Adipocyte (in vitro differentiated cells): ENCODE measurements around the gene FAM174A.
"Not testable (repeated sequence)": the region's sequence is repeated elsewhere in the genome, so short reads cannot be mapped to it uniquely, and the experiment has no call there.

ENCODE experiments used
- DNase-seq: peaks from one replicate; pipeline ENCODE4 v3.0.0-alpha.2; 2015; ENCODE audit warnings: low read depth
- H3K27me3 ChIP-seq: replicated peaks from 2 replicates; pipeline ENCODE4 v1.7.0; 2013; ENCODE audit warnings: mild to moderate bottlenecking, low read length, moderate library complexity; ENCODE audit not compliant: control insufficient read depth, insufficient read depth
- H3K36me3 ChIP-seq: 2 replicates; pipeline ENCODE4 v1.7.0; 2013; ENCODE audit warnings: low read length, mild to moderate bottlenecking, moderate library complexity; ENCODE audit not compliant: control insufficient read depth, insufficient read depth, severe bottlenecking
- H3K4me1 ChIP-seq: 2 replicates; pipeline ENCODE4 v1.7.0; 2013; ENCODE audit warnings: mild to moderate bottlenecking, low read length, moderate library complexity; ENCODE audit not compliant: control insufficient read depth, insufficient read depth
- H3K4me3 ChIP-seq: 2 replicates; pipeline ENCODE4 v1.7.0; 2013; ENCODE audit warnings: mild to moderate bottlenecking, low read length, moderate library complexity
- H3K9ac ChIP-seq: 2 replicates; pipeline ENCODE4 v1.7.0; 2013; ENCODE audit warnings: mild to moderate bottlenecking, low read length, moderate library complexity
- H3K9me3 ChIP-seq: 2 replicates; pipeline ENCODE4 v1.7.0; 2013; ENCODE audit warnings: mild to moderate bottlenecking, low read length, moderate library complexity; ENCODE audit not compliant: control insufficient read depth

The FAM174A gene

DNA sequence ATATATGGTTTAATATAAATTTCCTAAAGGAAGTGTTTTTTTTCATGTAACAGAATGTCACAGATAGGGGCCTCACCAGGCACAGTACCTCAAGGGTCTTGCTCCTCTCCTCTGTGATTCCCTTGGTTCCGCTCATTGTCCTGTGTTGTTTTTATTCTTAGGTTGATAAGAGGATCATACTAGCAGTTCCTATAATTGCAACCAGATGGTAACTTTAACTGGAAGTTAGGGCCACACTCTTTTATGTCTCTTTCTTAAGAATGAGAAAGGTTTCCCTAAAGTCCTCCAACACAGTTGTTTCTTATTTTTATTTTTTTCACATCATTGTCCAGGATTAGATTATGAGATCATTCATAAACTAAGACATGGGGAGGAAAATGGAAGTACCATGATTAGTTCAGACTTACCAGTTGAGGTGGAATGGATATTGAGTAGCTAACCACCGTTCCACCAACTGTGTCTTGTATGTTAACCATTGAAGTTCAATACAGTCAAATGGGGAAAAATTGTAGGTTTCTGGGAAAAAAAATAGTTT is 41.1 kb downstream of the FAM174A start:
- H3K36me3 ChIP-seq: peaks cover 5% of the 10 kb centered on the region
- peak; percentile 38 for DNase-seq
- H3K4me1 ChIP-seq: no peaks in the 10 kb centered on the region
- no peaks in the 10 kb centered on the region for H3K9me3 ChIP-seq
- no peaks in the 10 kb centered on the region for H3K27me3 ChIP-seq
- no peak overlapping the region for H3K9ac ChIP-seq
- H3K4me3 ChIP-seq: no peak overlapping the region

DNA sequence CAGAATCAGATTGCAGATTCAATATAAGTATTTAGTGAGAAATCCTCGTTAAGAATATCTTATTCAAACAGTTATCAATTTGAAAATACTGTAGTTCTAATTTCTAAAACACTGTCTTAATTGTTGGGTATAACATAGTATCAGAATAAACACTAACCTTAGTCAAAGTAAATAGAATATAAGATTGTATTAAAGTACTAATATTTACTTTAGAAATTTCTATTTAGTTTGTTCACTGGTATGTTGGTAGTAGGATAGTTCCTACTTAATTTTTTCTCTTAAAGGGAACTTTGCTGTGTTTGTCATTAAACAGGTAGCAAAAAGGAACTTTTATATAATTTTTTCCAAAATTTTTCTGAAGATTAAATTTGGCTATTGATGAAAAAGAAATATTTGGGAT is 42.3 kb downstream of the FAM174A start:
- Histone ChIP-seq H3K9ac (no peak overlapping the region), H3K27me3 (no peaks in the 10 kb centered on the region), H3K4me3 (no peak overlapping the region), H3K4me1 (no peaks in the 10 kb centered on the region), H3K36me3 (peaks cover 7% of the 10 kb centered on the region), H3K9me3 (no peaks in the 10 kb centered on the region)
- DNase-seq: no peak

DNA sequence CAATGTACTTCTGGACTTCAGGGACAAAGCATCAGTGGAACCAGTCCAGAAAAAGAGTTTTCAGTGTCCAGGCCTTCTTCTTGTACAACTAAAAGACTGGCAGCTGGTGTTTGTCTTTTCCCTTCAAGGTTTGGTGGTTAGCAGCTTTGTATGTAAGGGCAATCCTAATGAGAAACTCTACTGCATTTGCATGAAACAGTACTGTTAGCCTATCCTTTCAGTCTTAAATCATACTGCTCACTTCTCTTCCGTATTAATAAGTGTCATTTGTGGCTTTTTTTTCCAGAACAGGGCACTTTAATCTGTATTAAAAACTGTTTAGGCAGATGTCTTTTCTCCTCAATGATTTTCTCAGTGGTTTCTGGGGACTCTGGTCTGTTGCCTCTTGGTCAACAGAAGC is 48.9 kb downstream of the FAM174A start:
- Histone ChIP-seq H3K4me3 (no peak overlapping the region), H3K27me3 (no peaks in the 10 kb centered on the region)

DNA sequence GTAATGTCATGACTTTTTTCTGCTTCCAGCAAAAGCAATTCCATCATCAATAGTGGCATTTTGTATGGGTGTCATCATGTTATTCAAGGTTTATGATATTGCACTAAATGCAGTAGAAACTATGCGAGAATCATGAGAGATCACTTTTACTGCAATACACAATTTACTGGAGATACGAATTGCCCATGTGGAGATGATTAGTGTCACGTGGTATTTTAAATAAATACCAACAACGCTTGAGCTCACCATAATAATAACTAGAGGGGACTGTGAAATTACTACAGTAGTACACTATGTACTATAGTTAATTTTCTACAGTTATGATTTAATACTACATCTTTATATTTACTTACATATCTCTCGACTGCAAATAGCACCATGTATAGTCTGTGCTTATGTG is 49.7 kb downstream of the FAM174A start:
- Histone ChIP-seq H3K27me3 (no peaks in the 10 kb centered on the region), H3K4me3 (no peak overlapping the region), H3K9me3 (no peaks in the 10 kb centered on the region), H3K36me3 (peaks cover 4% of the 10 kb centered on the region), H3K9ac (no peak overlapping the region), H3K4me1 (no peaks in the 10 kb centered on the region)
- peak; percentile 52 for DNase-seq

More for the DNA sequence above, 48.9 kb downstream of the FAM174A start:
- no peaks in the 10 kb centered on the region for H3K4me1 ChIP-seq
- no peaks in the 10 kb centered on the region for H3K9me3 ChIP-seq
- H3K9ac ChIP-seq: no peak overlapping the region
- H3K36me3 ChIP-seq: peaks cover 4% of the 10 kb centered on the region
- no peak for DNase-seq

DNA sequence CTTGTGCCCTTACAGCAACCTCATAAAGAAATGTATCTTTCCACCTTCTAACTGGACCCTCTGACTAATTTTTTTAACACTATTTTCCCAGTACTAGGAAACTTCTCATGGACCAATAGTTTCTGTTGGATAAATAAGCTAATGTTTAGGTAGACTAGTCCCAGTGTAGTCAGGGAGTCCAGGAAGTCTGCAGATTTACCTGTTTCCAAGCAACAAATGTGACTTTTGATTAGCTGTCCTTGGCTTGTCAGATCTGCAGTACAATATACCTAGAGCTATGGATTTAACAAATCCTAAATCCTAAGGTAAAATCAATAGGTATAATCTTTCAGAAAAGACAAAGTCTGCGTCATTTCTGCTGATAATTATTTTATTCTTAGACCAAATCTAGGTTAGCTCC is 55.7 kb downstream of the FAM174A start:
- Histone ChIP-seq H3K27me3 (no peaks in the 10 kb centered on the region), H3K9me3 (no peaks in the 10 kb centered on the region), H3K4me3 (no peak overlapping the region), H3K9ac (no peak overlapping the region), H3K4me1 (peaks cover 6% of the 10 kb centered on the region), H3K36me3 (no peaks in the 10 kb centered on the region)
- no peak for DNase-seq

DNA sequence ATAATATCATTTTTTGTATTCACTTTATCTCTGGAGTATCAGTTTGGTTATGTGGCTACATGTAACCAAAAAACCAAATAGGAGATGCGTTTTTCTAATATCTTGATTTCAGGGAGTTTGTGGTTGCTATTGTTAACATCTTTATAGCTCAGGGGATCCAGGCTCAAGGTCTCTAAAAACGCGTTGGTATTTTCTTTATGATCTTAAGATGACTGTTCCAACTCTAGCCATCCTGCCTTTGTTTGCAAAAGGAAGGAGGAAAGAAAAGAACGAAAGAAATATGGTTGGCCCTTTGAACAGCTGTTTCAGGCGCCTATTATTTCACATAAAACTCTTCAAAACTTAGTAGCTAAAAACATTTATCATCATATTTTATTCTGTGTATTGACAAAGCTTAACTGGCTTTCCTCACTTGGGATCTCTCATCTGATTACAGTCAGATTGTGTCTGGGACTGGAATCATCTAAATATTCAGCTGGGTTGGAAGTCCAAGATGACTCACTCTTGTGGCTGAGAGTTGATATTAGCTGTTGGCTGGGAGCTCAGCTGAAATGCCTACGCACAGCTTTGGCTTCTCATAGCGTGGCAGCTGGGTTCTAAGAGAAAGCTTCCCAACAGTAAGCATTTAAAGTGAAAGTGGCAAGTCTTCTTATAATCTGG is 60.1 kb downstream of the FAM174A start:
- Histone ChIP-seq H3K4me3 (peak overlapping the region; percentile 72), H3K27me3 (no peaks in the 10 kb centered on the region), H3K9ac (peak overlapping the region; percentile 26), H3K4me1 (peaks cover 8% of the 10 kb centered on the region), H3K9me3 (no peaks in the 10 kb centered on the region), H3K36me3 (no peaks in the 10 kb centered on the region)
- peak; percentile 93 for DNase-seq

DNA sequence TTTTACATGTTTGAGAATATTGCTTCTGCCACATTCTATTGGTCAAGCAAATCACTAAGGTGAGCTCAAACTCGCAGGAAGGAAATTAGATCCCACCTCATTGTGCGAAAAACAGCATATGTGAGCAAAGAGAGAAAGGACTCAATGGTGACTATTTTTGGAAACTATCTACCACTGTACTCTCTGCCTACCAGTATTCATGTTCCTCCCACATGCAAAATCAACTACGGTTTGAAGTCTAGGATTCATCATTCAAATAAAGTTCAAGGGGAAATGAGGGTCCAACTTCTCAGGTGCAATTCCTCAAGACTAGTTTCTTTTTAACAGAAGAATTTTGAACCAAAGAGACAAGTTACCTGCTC is 60.6 kb downstream of the FAM174A start:
- Histone ChIP-seq H3K27me3 (no peaks in the 10 kb centered on the region), H3K4me1 (peaks cover 8% of the 10 kb centered on the region), H3K9ac (peak overlapping the region; percentile 17), H3K9me3 (no peaks in the 10 kb centered on the region), H3K36me3 (no peaks in the 10 kb centered on the region), H3K4me3 (peak overlapping the region; percentile 72)
- DNase-seq: no peak

DNA sequence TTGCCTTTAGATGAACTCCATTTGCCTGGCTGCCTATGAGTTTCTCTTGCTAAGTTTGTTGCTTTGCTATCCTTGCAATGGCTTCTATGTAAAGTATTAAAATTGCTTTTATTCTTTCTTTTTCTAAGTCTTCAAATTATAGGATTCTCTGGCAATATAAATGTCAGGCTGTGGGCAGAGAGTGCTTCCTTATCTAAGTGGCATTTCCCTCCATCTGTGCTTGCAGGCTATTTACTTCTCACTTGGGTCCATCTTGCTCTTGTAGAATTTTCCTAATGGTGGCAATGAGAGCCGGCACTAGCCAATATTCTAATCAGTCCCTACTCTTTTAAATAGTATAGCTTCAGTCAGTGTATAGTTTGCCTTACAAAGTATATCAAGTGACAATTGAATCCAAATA is 63.3 kb downstream of the FAM174A start:
- Histone ChIP-seq H3K4me1 (peaks cover 8% of the 10 kb centered on the region), H3K9ac (no peak overlapping the region), H3K9me3 (no peaks in the 10 kb centered on the region), H3K27me3 (no peaks in the 10 kb centered on the region), H3K4me3 (no peak overlapping the region), H3K36me3 (no peaks in the 10 kb centered on the region)
- DNase-seq: no peak

DNA sequence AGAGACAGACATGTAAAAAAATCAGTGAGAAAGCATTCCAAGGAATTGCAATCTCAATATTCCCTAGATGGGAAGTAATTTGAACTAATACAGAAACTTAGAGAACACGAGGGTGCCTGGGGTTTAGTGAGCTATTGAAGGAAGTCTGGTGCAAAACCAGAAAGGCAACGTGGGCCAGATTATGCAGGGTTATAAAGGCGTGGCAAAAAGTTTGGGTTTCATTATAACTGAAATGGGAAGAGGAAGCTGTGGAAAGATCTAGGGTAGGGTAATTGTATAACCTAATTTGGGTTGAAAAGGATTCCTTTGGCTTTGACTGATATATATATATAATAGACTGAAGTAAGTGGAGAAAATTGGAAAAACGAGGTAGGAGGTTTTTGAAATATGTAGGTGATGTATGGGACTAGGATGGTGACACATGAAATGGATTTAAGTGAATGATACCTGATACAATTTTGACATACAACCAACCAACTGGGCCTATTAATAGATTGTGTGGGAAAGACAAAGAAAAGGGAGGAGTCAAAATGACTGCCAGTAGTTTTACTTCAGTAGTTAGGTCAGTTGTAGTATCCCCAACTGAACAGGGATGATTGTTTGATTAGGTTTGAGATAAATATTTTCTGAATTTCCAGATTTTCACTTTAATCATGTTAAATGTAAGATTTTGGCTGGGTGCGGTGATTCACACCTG is 65.3 kb downstream of the FAM174A start:
- no peaks in the 10 kb centered on the region for H3K9me3 ChIP-seq
- H3K9ac ChIP-seq: no peak overlapping the region
- DNase-seq: no peak
- H3K36me3 ChIP-seq: no peaks in the 10 kb centered on the region
- no peak overlapping the region for H3K4me3 ChIP-seq
- H3K27me3 ChIP-seq: no peaks in the 10 kb centered on the region
- peaks cover 11% of the 10 kb centered on the region for H3K4me1 ChIP-seq

DNA sequence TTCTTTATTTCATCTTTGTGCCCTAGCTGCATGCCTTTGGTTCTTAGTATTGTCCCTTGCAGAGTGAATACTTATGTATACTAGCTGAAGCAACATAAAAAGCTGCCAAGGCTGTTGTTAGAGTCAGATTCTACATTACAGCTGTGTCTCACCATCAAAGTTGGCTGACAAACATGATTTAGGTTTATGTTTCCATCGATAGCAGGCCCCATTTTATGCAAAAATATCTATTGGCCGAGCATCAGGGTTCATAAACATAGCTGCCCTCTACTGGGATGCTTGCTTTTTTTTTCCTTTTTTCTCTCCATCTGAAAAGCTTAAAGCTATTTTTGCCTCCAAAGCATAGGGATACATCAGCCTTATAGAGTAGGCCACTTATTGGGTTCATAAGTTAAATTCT is 68.0 kb downstream of the FAM174A start:
- Histone ChIP-seq H3K36me3 (no peaks in the 10 kb centered on the region), H3K9ac (no peak overlapping the region), H3K4me1 (peaks cover 7% of the 10 kb centered on the region), H3K27me3 (no peaks in the 10 kb centered on the region), H3K9me3 (no peaks in the 10 kb centered on the region), H3K4me3 (no peak overlapping the region)
- no peak for DNase-seq

DNA sequence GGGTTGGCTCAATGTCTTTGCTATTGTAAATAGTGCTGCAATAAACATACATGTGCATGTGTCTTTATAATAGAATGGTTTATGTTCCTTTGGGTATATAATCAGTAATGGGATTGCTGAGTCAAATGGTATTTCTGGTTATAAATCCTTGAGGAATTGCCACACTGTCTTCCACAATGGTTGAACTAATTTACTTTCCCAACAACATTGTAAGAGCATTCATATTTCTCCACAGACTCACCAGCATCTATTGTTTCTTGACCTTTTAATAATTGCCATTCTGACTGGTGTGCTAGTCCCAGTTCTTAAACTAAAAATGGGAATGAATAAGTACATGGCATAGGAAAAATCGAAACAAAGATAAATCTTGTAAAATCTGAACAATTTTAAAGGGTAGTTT is 68.8 kb downstream of the FAM174A start:
- H3K27me3 ChIP-seq, H3K4me1 ChIP-seq, H3K9ac ChIP-seq, DNase-seq, H3K36me3 ChIP-seq, H3K9me3 ChIP-seq, H3K4me3 ChIP-seq: not testable (repeated sequence)
